ENCODE results near the gene ALK.

Gene ALK

GRCh38 chr2:29783666-29784065 is 137.7 kb downstream of the ALK start:
- H3K4me3 ChIP-seq (ENCODE audit: insufficient read depth, low read depth, low read length, poor library complexity, severe bottlenecking) = no peak overlapping the region
- H3K4me1 ChIP-seq (ENCODE audit: control insufficient read depth, insufficient read depth, low read length, poor library complexity, severe bottlenecking) = no peaks in the 10 kb centered on the region
- H3K9me3 ChIP-seq (ENCODE audit: control insufficient read depth, low read length) = no peaks in the 10 kb centered on the region
- no peaks in the 10 kb centered on the region for H3K27me3 ChIP-seq (replicated peaks; ENCODE audit: control insufficient read depth, insufficient read depth, low read length, poor library complexity, severe bottlenecking)
- no peak overlapping the region for H3K27ac ChIP-seq (ENCODE audit: insufficient read depth, low read length, poor library complexity, severe bottlenecking)
- H3K36me3 ChIP-seq (ENCODE audit: control insufficient read depth, insufficient read depth, low read length) = no peaks in the 10 kb centered on the region
- DNase-seq = no peak

DNA sequence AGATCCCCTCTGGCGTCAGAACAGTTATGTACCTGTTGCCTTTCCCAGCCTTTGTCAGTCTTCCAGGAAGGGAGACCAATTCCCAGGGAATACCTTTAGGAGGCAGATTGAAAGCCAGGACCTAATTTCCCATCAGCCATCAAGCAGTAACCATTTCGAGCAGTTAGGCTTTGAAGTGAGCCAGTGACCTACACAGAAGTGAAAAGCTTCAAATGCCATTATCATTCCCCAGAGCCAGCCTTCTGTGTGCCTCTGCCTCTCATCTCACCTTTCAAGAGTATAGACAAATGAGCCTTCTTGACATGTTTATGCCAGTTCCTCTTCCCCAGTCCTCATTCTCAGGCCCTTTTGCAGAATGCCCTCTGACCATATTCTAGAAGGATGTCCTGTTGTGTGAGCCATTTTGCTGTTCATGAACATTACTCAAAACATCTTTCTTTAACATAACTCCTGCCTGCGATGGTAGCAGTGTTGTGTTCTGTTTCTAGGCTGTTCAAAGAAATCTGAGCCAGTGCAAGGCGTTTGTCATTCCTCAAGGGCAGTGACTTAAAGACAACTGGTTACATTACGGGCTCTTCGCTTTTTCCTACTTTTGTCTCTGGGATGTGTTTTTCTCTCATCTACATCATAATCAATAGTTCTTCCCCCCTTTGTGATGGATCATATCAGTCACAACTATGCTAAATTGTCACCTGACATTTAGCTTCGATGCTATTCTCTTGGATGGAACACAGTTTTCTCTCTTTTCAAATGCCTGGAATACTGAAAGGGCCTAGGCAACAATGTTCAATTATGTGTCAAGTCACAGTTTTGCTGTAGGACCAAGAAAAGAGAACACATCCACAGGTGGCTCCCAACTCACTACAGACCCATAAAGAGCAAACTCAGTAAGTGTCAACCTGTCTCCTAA is 138.6 kb downstream of the ALK start:
- Histone ChIP-seq H3K9me3 (ENCODE audit: control insufficient read depth, low read length) (no peaks in the 10 kb centered on the region), H3K4me1 (ENCODE audit: control insufficient read depth, insufficient read depth, low read length, poor library complexity, severe bottlenecking) (no peaks in the 10 kb centered on the region)
- no peak for DNase-seq

DNA sequence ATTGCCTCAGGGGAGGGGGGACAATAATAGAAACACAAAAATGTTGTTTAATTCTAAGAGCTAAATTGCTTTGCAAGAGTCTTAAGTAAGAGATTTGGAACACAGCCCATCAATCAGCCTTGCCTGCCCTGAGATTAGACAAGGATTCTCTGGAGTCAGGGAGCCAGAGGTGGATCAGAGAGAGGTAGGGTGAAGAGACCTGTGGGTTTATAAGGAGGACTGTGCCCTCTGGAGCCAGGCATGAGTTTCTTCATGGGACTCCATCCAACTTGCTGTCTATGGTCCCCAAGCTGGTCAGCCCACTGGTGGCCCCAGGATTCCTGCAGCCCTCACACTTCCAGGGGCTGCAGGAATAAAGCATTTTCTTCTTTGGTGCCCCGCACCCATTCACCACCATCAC is 139.3 kb downstream of the ALK start:
- Histone ChIP-seq H3K4me1 (ENCODE audit: control insufficient read depth, insufficient read depth, low read length, poor library complexity, severe bottlenecking) (no peaks in the 10 kb centered on the region), H3K9me3 (ENCODE audit: control insufficient read depth, low read length) (no peaks in the 10 kb centered on the region), H3K4me3 (ENCODE audit: insufficient read depth, low read depth, low read length, poor library complexity, severe bottlenecking) (no peak overlapping the region), H3K27me3 (replicated peaks; ENCODE audit: control insufficient read depth, insufficient read depth, low read length, poor library complexity, severe bottlenecking) (no peaks in the 10 kb centered on the region), H3K36me3 (ENCODE audit: control insufficient read depth, insufficient read depth, low read length) (no peaks in the 10 kb centered on the region), H3K27ac (ENCODE audit: insufficient read depth, low read length, poor library complexity, severe bottlenecking) (no peak overlapping the region)
- no peak for DNase-seq

More for the DNA sequence above, 138.6 kb downstream of the ALK start:
- H3K27me3 ChIP-seq (replicated peaks; ENCODE audit: control insufficient read depth, insufficient read depth, low read length, poor library complexity, severe bottlenecking) = no peaks in the 10 kb centered on the region
- H3K27ac ChIP-seq (ENCODE audit: insufficient read depth, low read length, poor library complexity, severe bottlenecking) = no peak overlapping the region
- H3K36me3 ChIP-seq (ENCODE audit: control insufficient read depth, insufficient read depth, low read length) = no peaks in the 10 kb centered on the region
- H3K4me3 ChIP-seq (ENCODE audit: insufficient read depth, low read depth, low read length, poor library complexity, severe bottlenecking) = no peak overlapping the region

DNA sequence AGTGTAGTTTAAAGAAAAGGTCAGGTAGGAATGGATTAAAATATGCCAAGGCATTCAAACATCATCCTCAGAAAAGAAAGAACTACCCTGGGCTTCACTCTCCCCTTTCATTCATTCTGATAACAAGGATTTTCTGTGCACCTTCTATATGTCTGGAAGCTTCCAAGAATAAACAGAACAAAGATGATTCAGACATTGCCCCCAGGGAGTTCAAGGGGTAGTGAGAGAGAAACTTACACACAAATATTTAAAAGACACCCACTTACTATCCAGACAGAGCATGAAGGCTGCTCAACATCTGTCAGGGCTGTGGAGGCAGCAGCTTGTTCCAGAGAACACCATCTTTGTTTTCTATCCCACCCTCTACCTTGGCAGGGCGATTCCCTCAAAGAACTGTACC is 140.5 kb downstream of the ALK start:
- H3K9me3 ChIP-seq (ENCODE audit: control insufficient read depth, low read length) = no peaks in the 10 kb centered on the region
- no peak for DNase-seq
- H3K27me3 ChIP-seq (replicated peaks; ENCODE audit: control insufficient read depth, insufficient read depth, low read length, poor library complexity, severe bottlenecking) = no peaks in the 10 kb centered on the region

GRCh38 chr2:29777161-29777560 is 144.2 kb downstream of the ALK start:
- no peak overlapping the region for H3K4me3 ChIP-seq (ENCODE audit: insufficient read depth, low read depth, low read length, poor library complexity, severe bottlenecking)
- no peaks in the 10 kb centered on the region for H3K4me1 ChIP-seq (ENCODE audit: control insufficient read depth, insufficient read depth, low read length, poor library complexity, severe bottlenecking)
- no peaks in the 10 kb centered on the region for H3K27me3 ChIP-seq (replicated peaks; ENCODE audit: control insufficient read depth, insufficient read depth, low read length, poor library complexity, severe bottlenecking)
- no peak for DNase-seq
- no peaks in the 10 kb centered on the region for H3K9me3 ChIP-seq (ENCODE audit: control insufficient read depth, low read length)
- H3K27ac ChIP-seq (ENCODE audit: insufficient read depth, low read length, poor library complexity, severe bottlenecking) = no peak overlapping the region
- H3K36me3 ChIP-seq (ENCODE audit: control insufficient read depth, insufficient read depth, low read length) = no peaks in the 10 kb centered on the region

More for the DNA sequence above, 140.5 kb downstream of the ALK start:
- no peaks in the 10 kb centered on the region for H3K4me1 ChIP-seq (ENCODE audit: control insufficient read depth, insufficient read depth, low read length, poor library complexity, severe bottlenecking)
- no peaks in the 10 kb centered on the region for H3K36me3 ChIP-seq (ENCODE audit: control insufficient read depth, insufficient read depth, low read length)
- no peak overlapping the region for H3K27ac ChIP-seq (ENCODE audit: insufficient read depth, low read length, poor library complexity, severe bottlenecking)
- no peak overlapping the region for H3K4me3 ChIP-seq (ENCODE audit: insufficient read depth, low read depth, low read length, poor library complexity, severe bottlenecking)

DNA sequence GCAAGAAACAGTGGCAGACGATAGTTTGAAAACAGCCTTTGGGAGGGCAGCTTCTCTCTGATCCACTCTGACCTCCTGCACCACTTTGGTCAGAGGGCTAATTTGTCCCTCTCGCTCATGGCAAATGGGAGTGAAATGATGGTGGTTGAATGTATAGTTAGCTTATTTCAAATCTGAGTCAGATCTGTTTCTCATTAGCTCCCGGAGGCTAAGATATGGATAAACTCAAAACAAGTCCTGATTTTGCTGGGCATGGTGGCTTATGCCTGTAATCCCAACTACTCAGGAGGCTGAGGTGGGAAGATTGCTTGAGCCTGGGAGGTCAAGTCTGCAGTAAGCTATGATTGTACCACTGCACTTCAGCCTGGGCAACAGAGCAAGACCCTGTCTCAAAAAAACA is 145.0 kb downstream of the ALK start:
- Histone ChIP-seq H3K36me3 (ENCODE audit: control insufficient read depth, insufficient read depth, low read length) (no peaks in the 10 kb centered on the region), H3K27me3 (replicated peaks; ENCODE audit: control insufficient read depth, insufficient read depth, low read length, poor library complexity, severe bottlenecking) (no peaks in the 10 kb centered on the region), H3K27ac (ENCODE audit: insufficient read depth, low read length, poor library complexity, severe bottlenecking) (no peak overlapping the region), H3K9me3 (ENCODE audit: control insufficient read depth, low read length) (no peaks in the 10 kb centered on the region), H3K4me1 (ENCODE audit: control insufficient read depth, insufficient read depth, low read length, poor library complexity, severe bottlenecking) (no peaks in the 10 kb centered on the region), H3K4me3 (ENCODE audit: insufficient read depth, low read depth, low read length, poor library complexity, severe bottlenecking) (no peak overlapping the region)
- no peak for DNase-seq

DNA sequence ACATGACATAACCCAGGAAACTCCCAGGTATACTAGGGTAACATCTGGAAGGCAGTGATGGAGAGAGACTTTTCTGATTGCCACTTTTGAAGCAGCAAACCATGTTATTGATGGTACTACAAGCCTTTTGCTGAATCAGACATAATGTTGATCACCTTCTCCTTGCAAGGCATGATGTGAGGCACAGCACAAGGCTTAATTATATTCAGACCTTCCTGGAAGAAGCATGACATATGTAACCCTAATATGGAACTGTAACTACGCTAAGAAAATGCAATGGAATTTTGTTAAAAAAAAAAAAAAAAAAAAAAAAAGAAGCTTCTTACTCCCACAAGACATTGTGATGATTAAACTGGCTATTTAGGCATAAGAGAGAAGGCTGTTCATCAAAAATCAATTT is 145.4 kb downstream of the ALK start:
- Histone ChIP-seq H3K36me3 (ENCODE audit: control insufficient read depth, insufficient read depth, low read length) (no peaks in the 10 kb centered on the region), H3K4me1 (ENCODE audit: control insufficient read depth, insufficient read depth, low read length, poor library complexity, severe bottlenecking) (no peaks in the 10 kb centered on the region), H3K27me3 (replicated peaks; ENCODE audit: control insufficient read depth, insufficient read depth, low read length, poor library complexity, severe bottlenecking) (no peaks in the 10 kb centered on the region), H3K27ac (ENCODE audit: insufficient read depth, low read length, poor library complexity, severe bottlenecking) (no peak overlapping the region), H3K9me3 (ENCODE audit: control insufficient read depth, low read length) (no peaks in the 10 kb centered on the region), H3K4me3 (ENCODE audit: insufficient read depth, low read depth, low read length, poor library complexity, severe bottlenecking) (no peak overlapping the region)
- no peak for DNase-seq

DNA sequence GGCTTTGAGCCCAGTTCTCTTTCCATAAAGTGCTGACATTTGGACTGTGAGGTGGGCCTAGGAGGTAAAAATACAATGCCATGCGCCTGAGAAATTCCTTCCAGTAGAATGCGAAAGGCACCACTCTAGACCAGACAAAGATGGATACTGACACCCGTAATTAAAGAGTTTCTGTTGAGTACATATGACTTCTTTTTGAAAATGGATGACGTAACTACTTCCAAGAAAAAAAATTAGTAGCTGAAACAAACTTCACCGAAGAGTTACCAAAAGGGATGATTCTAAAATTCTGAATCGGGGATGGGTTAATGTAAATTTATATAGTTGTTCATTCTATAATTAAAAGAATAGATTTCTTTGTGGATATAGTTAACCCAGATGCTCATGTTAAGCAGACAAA is 146.8 kb downstream of the ALK start:
- Histone ChIP-seq H3K4me1 (ENCODE audit: control insufficient read depth, insufficient read depth, low read length, poor library complexity, severe bottlenecking) (no peaks in the 10 kb centered on the region), H3K4me3 (ENCODE audit: insufficient read depth, low read depth, low read length, poor library complexity, severe bottlenecking) (no peak overlapping the region), H3K27me3 (replicated peaks; ENCODE audit: control insufficient read depth, insufficient read depth, low read length, poor library complexity, severe bottlenecking) (no peaks in the 10 kb centered on the region), H3K9me3 (ENCODE audit: control insufficient read depth, low read length) (no peaks in the 10 kb centered on the region), H3K36me3 (ENCODE audit: control insufficient read depth, insufficient read depth, low read length) (no peaks in the 10 kb centered on the region), H3K27ac (ENCODE audit: insufficient read depth, low read length, poor library complexity, severe bottlenecking) (no peak overlapping the region)
- DNase-seq = no peak

GRCh38 chr2:29770846-29771245 is 150.5 kb downstream of the ALK start:
- DNase-seq = no peak
- Histone ChIP-seq H3K4me3 (ENCODE audit: insufficient read depth, low read depth, low read length, poor library complexity, severe bottlenecking) (no peak overlapping the region), H3K27me3 (replicated peaks; ENCODE audit: control insufficient read depth, insufficient read depth, low read length, poor library complexity, severe bottlenecking) (no peaks in the 10 kb centered on the region), H3K4me1 (ENCODE audit: control insufficient read depth, insufficient read depth, low read length, poor library complexity, severe bottlenecking) (no peaks in the 10 kb centered on the region), H3K36me3 (ENCODE audit: control insufficient read depth, insufficient read depth, low read length) (no peaks in the 10 kb centered on the region), H3K27ac (ENCODE audit: insufficient read depth, low read length, poor library complexity, severe bottlenecking) (no peak overlapping the region), H3K9me3 (ENCODE audit: control insufficient read depth, low read length) (no peaks in the 10 kb centered on the region)

DNA sequence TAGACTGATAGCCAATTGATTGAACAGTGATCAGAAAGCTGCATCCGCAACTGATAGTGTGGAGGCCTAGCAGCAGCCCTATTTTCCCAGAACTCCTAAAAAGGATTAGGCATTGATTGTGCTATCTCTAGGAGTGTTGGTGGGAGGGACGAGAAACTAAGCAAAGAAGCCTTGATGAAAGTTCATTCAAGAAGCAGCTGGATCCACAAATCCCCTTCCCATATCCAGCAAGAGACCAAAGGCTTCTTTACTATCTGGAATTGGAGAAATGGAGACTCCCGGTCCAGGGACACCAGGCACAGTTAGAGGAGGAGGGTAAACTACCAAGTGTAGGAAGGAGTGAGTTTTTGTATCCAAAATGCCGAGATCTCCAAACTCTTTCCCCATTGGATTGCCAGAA is 151.5 kb downstream of the ALK start:
- Histone ChIP-seq H3K27me3 (replicated peaks; ENCODE audit: control insufficient read depth, insufficient read depth, low read length, poor library complexity, severe bottlenecking) (no peaks in the 10 kb centered on the region), H3K9me3 (ENCODE audit: control insufficient read depth, low read length) (no peaks in the 10 kb centered on the region), H3K4me3 (ENCODE audit: insufficient read depth, low read depth, low read length, poor library complexity, severe bottlenecking) (no peak overlapping the region), H3K27ac (ENCODE audit: insufficient read depth, low read length, poor library complexity, severe bottlenecking) (no peak overlapping the region), H3K4me1 (ENCODE audit: control insufficient read depth, insufficient read depth, low read length, poor library complexity, severe bottlenecking) (no peaks in the 10 kb centered on the region), H3K36me3 (ENCODE audit: control insufficient read depth, insufficient read depth, low read length) (no peaks in the 10 kb centered on the region)
- no peak for DNase-seq

All from effector memory CD4-positive, alpha-beta T cell (primary cell).